Central memory CD4-positive, alpha-beta T cell (primary cell): Measurements from ENCODE around the gene GTF2H2C_2.
"Not testable (repeated sequence)": the region's sequence is repeated elsewhere in the genome, so short reads cannot be mapped to it uniquely, and the experiment has no call there.

Experiments
- DNase-seq: peaks from one replicate; pipeline ENCODE4 v3.0.0; 2022

Gene GTF2H2C_2

DNA sequence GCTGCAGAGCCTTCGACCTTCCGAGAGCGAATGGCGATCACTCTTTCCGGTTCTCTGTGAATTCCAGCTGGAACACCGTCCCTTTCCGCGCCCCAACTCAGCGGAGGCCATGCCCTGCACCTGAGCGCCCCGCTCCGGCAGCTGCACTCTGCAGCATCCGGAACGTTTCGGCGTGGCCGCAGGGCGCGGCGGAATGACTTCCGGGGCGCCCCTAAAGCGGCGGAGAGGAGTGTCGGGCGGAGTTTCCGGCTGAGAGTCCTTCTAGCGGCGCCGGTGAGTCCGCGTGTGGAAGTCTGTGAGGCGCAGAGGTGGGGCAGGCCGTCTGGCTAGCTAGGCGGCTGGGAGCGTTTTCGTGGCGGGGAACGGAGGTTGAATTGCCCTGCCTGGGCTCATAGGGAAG, at the start of gene GTF2H2C_2:
GTF2H2C_2 (plus strand) TSS at position 252 of the 400 bp plus-strand sequence.
- DNase-seq, result not testable (repeated sequence)

GRCh38 chr5:70400984-70401686, 14.0 kb upstream of the GTF2H2C_2 start:
- DNase-seq, result peak; percentile 44

GRCh38 chr5:70421322-70421721, 6.2 kb downstream of the GTF2H2C_2 start:
- not testable (repeated sequence) for DNase-seq

DNA sequence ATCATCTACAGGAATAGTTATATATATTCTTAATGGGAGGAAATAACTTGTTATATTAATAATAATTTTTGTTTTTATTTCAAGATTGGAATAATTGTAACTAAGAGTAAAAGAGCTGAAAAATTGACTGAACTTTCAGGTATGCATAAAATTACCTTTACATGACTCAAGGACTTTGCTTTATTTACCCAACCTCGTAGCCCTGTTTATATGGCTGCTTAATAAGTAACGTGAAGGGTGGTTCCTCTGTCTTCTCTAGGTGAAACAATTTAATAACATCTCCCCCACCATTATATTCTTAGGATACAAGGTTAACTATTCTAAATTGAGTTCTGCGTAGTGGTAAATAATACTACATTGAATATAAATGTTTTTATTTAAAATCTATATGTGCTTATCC, 8.0 kb downstream of the GTF2H2C_2 start:
- DNase-seq, result not testable (repeated sequence)

DNA sequence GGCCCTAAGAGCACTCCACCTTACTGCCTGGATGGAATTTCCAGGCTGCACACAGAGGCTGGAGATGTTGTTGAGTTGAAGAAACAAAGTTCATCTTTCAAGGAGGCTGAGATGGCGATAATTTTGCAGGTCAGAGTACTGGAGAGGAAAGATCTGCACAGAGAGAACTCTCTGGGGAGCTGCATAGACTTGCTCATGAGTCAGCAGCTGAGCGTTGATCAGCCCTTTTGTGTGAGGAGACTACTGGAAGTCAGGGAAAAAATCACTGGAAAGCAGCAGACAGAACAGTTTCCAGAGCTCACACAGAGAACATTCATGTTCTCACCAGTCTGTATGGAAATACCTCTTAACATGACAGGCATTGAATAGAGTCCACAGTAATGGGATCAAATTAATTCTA, 23.4 kb downstream of the GTF2H2C_2 start:
- DNase-seq, result not testable (repeated sequence)

DNA sequence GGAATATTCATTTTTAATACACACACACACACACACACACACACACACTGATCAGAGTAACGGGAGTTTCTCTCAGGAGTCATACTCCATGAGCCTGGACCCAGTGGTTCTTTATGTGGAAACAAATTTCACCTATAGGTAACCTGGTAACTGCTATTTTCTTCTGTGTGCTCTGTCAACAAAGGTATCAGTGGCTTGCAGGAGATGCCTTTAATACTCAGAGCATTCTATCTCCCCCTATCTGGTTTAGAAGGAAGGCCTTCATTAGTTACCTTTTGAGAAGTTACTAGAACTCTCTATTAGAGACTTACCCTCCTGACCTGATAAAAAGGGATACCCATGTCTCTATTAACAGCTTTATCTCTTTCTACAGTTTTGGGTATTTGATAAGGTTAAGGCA, 34.4 kb downstream of the GTF2H2C_2 start:
- not testable (repeated sequence) for DNase-seq

DNA sequence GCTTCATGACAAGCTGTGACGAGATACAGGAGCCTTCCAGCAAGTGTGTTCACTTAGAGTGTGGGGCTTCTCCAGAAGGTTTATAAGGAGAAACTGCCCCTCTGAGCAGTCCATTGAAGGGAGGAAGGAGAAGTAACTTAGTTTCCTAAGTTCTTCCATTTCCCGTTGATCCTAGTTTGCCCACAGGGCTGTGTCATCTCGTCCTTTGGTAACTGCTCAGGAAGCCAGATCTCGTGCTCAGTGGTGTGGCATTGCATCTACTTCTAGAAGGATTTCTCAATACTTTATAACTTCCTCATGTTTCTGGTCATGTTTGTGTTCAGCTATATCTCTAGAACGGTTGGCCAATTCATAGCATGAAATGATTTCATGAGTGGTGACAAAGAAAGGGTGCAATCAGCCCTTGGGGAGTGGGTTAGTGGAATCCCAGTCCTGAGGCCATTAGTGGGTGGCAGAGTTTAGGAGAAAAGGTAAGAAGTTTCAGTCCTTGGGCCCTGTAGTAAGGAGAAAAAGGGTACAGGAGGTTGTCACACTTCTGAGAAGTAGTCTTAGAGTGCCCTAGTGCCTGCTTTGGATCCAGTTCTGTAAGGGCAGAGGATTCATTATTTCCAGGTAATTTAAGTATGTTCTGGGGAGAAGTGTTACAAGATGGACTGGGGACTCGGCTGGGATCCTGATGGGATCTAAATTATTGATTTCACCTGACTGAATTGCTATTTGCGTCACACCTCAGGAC, 36.2 kb downstream of the GTF2H2C_2 start:
- DNase-seq, result not testable (repeated sequence)

- not testable (repeated sequence) for DNase-seq
Measured at GRCh38 chr5:70457093-70457492, 41.9 kb downstream of the GTF2H2C_2 start.

DNA sequence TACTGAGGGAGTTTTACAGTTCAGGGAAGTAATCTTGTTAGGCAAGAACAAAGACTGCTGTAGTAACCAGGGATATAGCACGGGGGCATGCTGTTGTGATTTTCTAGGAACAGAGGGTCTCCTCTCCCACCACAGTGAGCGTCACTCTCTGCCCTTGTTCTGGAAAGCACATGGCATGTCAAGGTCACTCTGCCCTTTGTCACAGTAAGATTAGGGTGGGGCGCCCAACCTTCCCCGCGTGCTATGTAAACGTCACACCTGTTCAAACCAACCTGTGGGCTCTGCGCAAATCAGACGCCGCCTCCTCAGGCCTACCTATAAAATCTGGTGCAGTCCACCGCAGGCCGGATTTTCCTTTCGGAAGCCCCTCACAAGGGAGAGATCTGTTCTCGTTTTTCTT, 44.0 kb downstream of the GTF2H2C_2 start:
- DNase-seq, result not testable (repeated sequence)

GRCh38 chr5:70461984-70462383, 46.8 kb downstream of the GTF2H2C_2 start:
- not testable (repeated sequence) for DNase-seq

- DNase-seq, result not testable (repeated sequence)
Measured at GRCh38 chr5:70464019-70464637, 49.0 kb downstream of the GTF2H2C_2 start.

GRCh38 chr5:70469926-70470509, 54.9 kb downstream of the GTF2H2C_2 start:
- not testable (repeated sequence) for DNase-seq
